Fibroblast of skin of abdomen (primary cell): ENCODE data around the gene ZNF771.

ENCODE experiments used
- DNase-seq: peaks from one replicate; pipeline ENCODE4 v3.0.0-alpha.2; 2013

ZNF771 gene

GRCh38 chr16:30399435-30400186 lies 7.8 kb upstream of the ZNF771 start:
- no peak for DNase-seq

GRCh38 chr16:30401768-30402425 lies 5.5 kb upstream of the ZNF771 start:
- DNase-seq = no peak

- no peak for DNase-seq
These were observed 658 bp upstream of the ZNF771 start for GRCh38 chr16:30406795-30407101.

- DNase-seq = no peak
These were observed 563 bp downstream of the ZNF771 start for GRCh38 chr16:30407804-30408534.

- peak; percentile 83 for DNase-seq
These were observed 2.0 kb downstream of the ZNF771 start for GRCh38 chr16:30409125-30410060.

GRCh38 chr16:30413112-30413806 lies 5.9 kb downstream of the ZNF771 start:
- no peak for DNase-seq

GRCh38 chr16:30414159-30414558 lies 6.8 kb downstream of the ZNF771 start:
- no peak for DNase-seq

GRCh38 chr16:30416047-30416603 lies 8.7 kb downstream of the ZNF771 start:
- no peak for DNase-seq

- no peak for DNase-seq
These were observed 9.5 kb downstream of the ZNF771 start for GRCh38 chr16:30416624-30417528.

GRCh38 chr16:30417529-30418349 lies 10.3 kb downstream of the ZNF771 start:
- peak; percentile 87 for DNase-seq

GRCh38 chr16:30418350-30419181 lies 11.2 kb downstream of the ZNF771 start:
- DNase-seq = no peak

GRCh38 chr16:30421010-30421409 lies 13.6 kb downstream of the ZNF771 start:
- DNase-seq = no peak

GRCh38 chr16:30428055-30428454 lies 20.6 kb downstream of the ZNF771 start:
- DNase-seq = no peak

- DNase-seq = no peak
These were observed 21.9 kb downstream of the ZNF771 start for GRCh38 chr16:30429418-30429677.

GRCh38 chr16:30429678-30430427 lies 22.4 kb downstream of the ZNF771 start, which contains the start of gene DCTPP1:
TSS of gene DCTPP1 (minus strand) at chr16:30430030. CDS start at chr16:30429980, 50 bp downstream.
- peak; percentile 98 for DNase-seq

- peak; percentile 16 for DNase-seq
These were observed 23.1 kb downstream of the ZNF771 start for GRCh38 chr16:30430428-30430970.

GRCh38 chr16:30434852-30435251 lies 27.4 kb downstream of the ZNF771 start:
- no peak for DNase-seq
